Uterus (tissue), 2 donors: ENCODE results near the gene PCBP2.

ENCODE experiments used
- POLR2A ChIP-seq, 2 donors: fragments of 450-650 bp; IDR thresholded peaks; one replicate each; pipeline ENCODE4 v1.6.1; 2016; ENCODE audit warnings: antibody characterized with exemption in 2 of 2, mild to moderate bottlenecking in 1 of 2, moderate library complexity in 1 of 2
- TF ChIP-seq, protein P1 (sequence below), 4 experiments: fragments of 200-600 bp in 2 of 4; fragments of 450-650 bp in 2 of 4; sonication (generic) in 2 of 4; IDR thresholded peaks; one replicate each; pipeline ENCODE4 v1.5.1; 2016 to 2019; ENCODE audit warnings: antibody characterized with exemption in 4 of 4, mild to moderate bottlenecking in 2 of 4, moderate library complexity in 1 of 4

DNA sequence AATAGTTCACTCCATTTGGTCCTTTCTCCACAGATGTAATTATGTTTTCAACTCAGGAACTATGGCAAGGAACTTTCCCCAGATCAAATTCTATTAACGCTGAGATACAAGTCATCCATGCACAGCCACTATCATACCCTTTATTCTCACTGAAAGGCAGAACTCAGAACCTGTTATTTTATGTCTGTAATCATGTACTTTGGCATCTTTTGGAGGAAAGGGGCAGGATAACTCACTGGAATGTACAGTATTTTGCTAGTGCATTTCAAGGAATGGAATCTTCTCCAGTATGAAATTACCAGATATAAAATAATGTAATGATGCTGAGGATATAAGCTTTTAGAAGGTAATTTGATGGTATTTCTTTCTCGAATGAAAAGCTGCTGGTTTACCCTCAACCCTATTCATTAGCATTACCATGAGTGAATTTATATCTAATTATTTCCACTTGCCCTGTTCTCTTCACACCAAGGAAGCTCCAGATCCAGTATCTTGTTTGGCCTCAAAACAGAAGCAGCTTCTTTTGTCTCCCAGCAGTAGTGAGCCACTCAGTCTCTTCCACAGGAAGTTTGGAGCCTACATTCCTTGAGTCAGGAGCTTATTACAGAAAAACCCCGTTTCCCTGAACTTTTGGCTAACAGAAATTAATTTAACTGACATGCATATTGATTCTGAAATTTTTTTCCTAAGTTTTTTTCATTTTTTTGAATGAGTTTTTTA lies 38.3 kb upstream of the PCBP2 start:
- TF ChIP-seq, protein P1, sequence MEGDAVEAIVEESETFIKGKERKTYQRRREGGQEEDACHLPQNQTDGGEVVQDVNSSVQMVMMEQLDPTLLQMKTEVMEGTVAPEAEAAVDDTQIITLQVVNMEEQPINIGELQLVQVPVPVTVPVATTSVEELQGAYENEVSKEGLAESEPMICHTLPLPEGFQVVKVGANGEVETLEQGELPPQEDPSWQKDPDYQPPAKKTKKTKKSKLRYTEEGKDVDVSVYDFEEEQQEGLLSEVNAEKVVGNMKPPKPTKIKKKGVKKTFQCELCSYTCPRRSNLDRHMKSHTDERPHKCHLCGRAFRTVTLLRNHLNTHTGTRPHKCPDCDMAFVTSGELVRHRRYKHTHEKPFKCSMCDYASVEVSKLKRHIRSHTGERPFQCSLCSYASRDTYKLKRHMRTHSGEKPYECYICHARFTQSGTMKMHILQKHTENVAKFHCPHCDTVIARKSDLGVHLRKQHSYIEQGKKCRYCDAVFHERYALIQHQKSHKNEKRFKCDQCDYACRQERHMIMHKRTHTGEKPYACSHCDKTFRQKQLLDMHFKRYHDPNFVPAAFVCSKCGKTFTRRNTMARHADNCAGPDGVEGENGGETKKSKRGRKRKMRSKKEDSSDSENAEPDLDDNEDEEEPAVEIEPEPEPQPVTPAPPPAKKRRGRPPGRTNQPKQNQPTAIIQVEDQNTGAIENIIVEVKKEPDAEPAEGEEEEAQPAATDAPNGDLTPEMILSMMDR (IDR thresholded peaks at IDR 0.05): no peak
- no peak for TF ChIP-seq POLR2A (IDR thresholded peaks at IDR 0.05)
